A673 (cell line): Measurements from ENCODE around the gene STYX.

ENCODE experiments used
- CTCF ChIP-seq: fragments of 300-800, 200-600 bp; sonication (generic); conservative IDR thresholded peaks from 2 replicates; pipeline ENCODE4 v1.5.1; 2017; ENCODE audit warnings: low read depth, mild to moderate bottlenecking, antibody characterized with exemption, low read length, moderate library complexity, mixed read lengths
- EZH2 ChIP-seq: fragments of 200-600 bp; sonication (generic); IDR thresholded peaks from 2 replicates; pipeline ENCODE4 v1.6.1; 2017; ENCODE audit warnings: borderline replicate concordance, low read depth, mild to moderate bottlenecking, mixed read lengths, antibody characterized with exemption, low read length; ENCODE audit not compliant: poor library complexity, severe bottlenecking

- TF ChIP-seq CTCF (no peak), EZH2 (no peak)
Measured at GRCh38 chr14:52700701-52701172, 29.2 kb upstream of the STYX start.
